HepG2 (cell line): ENCODE data around the gene KDM4B. TPM values are rescaled to one million over a fixed set of nuclear protein-coding genes. Genes with fewer than 3 reads are reported as not detected.

ENCODE experiments used
- ATAC-seq: fragments of 200-7000 bp; cut with Tn5 transposase; 3 replicates; pipeline ENCODE4 v1.9.1; 2020; ENCODE audit warnings: mild to moderate bottlenecking, moderate library complexity
- BruUV-seq: library from RNA; stranded (reverse); fragments of 400-500 nt; replicated peaks from 2 replicates; lab custom pipeline; 2021; lab: Mats Ljungman, UMichigan
- CTCF ChIA-PET: fragments of 300-600 bp; formaldehyde crosslinking; extraction: SDS; loops from one replicate; lab custom pipeline; 2021; ENCODE audit warnings: low total read pairs, inconsistent platforms, low intra/inter-chr PET ratio; lab: Yijun Ruan, JAX
- POLR2A ChIA-PET: fragments of 350-600 bp; sonication (Branson Sonifier 250); formaldehyde crosslinking; loops from one replicate; lab custom pipeline; 2020; ENCODE audit warnings: antibody characterized with exemption, inconsistent platforms; lab: Yijun Ruan, JAX
- DNase-seq: peaks from one replicate; pipeline ENCODE4 v3.0.0-alpha.2; 2015; ENCODE audit warnings: low spot score
- FAIRE-seq: peaks from 3 replicates; lab custom pipeline; 2011; peaks lifted over from hg19 to GRCh38; lab: Jason Lieb, UNC
- H2AFZ ChIP-seq: one replicate; pipeline ENCODE4 v1.6.1; 2011; ENCODE audit warnings: low read length, inconsistent platforms
- H3K27ac ChIP-seq: fragments of 300-600 bp; 3 replicates; pipeline ENCODE4 v1.8.0; 2011; ENCODE audit warnings: mixed run types, mild to moderate bottlenecking, mixed read lengths, low read length, inconsistent platforms; ENCODE audit not compliant: insufficient read depth; ENCODE audit errors: extremely low read length
- H3K27me3 ChIP-seq, 2 experiments: fragments of 200-600 bp in 1 of 2; 2 replicates in 1 of 2; 3 replicates in 1 of 2; pipeline versions ENCODE4 v1.6.0 to v1.8.0; 2011; ENCODE audit warnings: low read length in 2 of 2, mild to moderate bottlenecking in 2 of 2, moderate library complexity in 2 of 2, inconsistent platforms in 1 of 2; ENCODE audit not compliant: insufficient read depth in 2 of 2, control insufficient read depth in 1 of 2
- H3K36me3 ChIP-seq, 2 experiments: fragments of 200-600 bp in 1 of 2; replicated peaks in 1 of 2; 2 replicates in 1 of 2; 3 replicates in 1 of 2; pipeline versions ENCODE4 v1.5.1 to v1.8.0; 2011; ENCODE audit warnings: low read length in 2 of 2, inconsistent platforms in 1 of 2; ENCODE audit not compliant: insufficient read depth in 2 of 2, control insufficient read depth in 1 of 2
- H3K4me1 ChIP-seq: 2 replicates; pipeline ENCODE4 v1.5.1; 2012; ENCODE audit warnings: low read length, inconsistent platforms; ENCODE audit not compliant: insufficient read depth
- H3K4me2 ChIP-seq: 2 replicates; pipeline ENCODE4 v1.6.0; 2011; ENCODE audit warnings: low read depth, low read length, inconsistent platforms
- H3K4me3 ChIP-seq, 3 experiments: fragments of 200-600 bp in 1 of 3; sonication (generic), shearing (Covaris generic) in 1 of 3; replicated peaks in 1 of 3; 2 replicates each; pipeline ENCODE4 v1.5.1; 2011 to 2016; ENCODE audit warnings: low read length in 3 of 3, inconsistent platforms in 2 of 3, low read depth in 2 of 3, mild to moderate bottlenecking in 2 of 3, control low read depth in 1 of 3, mixed read lengths in 1 of 3; ENCODE audit not compliant: insufficient read depth in 1 of 3
- H3K79me2 ChIP-seq: one replicate; pipeline ENCODE4 v1.6.1; 2011; ENCODE audit warnings: low read length, inconsistent platforms; ENCODE audit not compliant: insufficient read depth
- H3K9ac ChIP-seq: 2 replicates; pipeline ENCODE4 v1.6.0; 2011; ENCODE audit warnings: mild to moderate bottlenecking, low read depth, low read length, inconsistent platforms; ENCODE audit not compliant: insufficient read depth
- H3K9me3 ChIP-seq: 2 replicates; pipeline ENCODE4 v1.5.1; 2012; ENCODE audit warnings: mild to moderate bottlenecking, low read length
- H4K20me1 ChIP-seq: 2 replicates; pipeline ENCODE4 v1.6.0; 2011; ENCODE audit warnings: inconsistent platforms, mild to moderate bottlenecking, low read length, moderate library complexity; ENCODE audit not compliant: insufficient read depth
- AGO1 ChIP-seq: fragments of 200-400 bp; formaldehyde crosslinking; IDR thresholded peaks from 2 replicates; pipeline ENCODE4 v1.6.1; 2017; ENCODE audit warnings: mild to moderate bottlenecking, low read depth, low read length, moderate library complexity; ENCODE audit not compliant: poor library complexity, severe bottlenecking
- AGO2 ChIP-seq: fragments of 200-400 bp; formaldehyde crosslinking; optimal IDR thresholded peaks from 2 replicates; pipeline ENCODE3; 2017; ENCODE audit warnings: mild to moderate bottlenecking, low read depth, low read length, moderate library complexity
- MED13 ChIP-seq: sonication (generic); formaldehyde crosslinking; IDR thresholded peaks from 2 replicates; pipeline ENCODE4 v1.5.0; 2020; ENCODE audit warnings: missing genetic modification reagents
- MLLT10 ChIP-seq: sonication (generic); formaldehyde crosslinking; IDR thresholded peaks from 2 replicates; pipeline ENCODE4 v1.4.0; 2020; ENCODE audit warnings: missing genetic modification reagents
- MLXIP ChIP-seq: sonication (generic); formaldehyde crosslinking; IDR thresholded peaks from 2 replicates; pipeline ENCODE4 v1.9.0; 2021; ENCODE audit warnings: missing genetic modification reagents, borderline replicate concordance
- SAFB2 ChIP-seq: sonication (generic); formaldehyde crosslinking; IDR thresholded peaks from 2 replicates; pipeline ENCODE4 v1.5.1; 2020; ENCODE audit warnings: missing genetic modification reagents, low read depth, mild to moderate bottlenecking, borderline replicate concordance
- SNAI1 ChIP-seq: sonication (generic); formaldehyde crosslinking; IDR thresholded peaks from 2 replicates; pipeline ENCODE4 v1.5.0; 2020; ENCODE audit warnings: mild to moderate bottlenecking, missing genetic modification reagents, borderline replicate concordance
- ZFP41 ChIP-seq: sonication (generic); formaldehyde crosslinking; IDR thresholded peaks from 2 replicates; pipeline ENCODE4 v1.4.0; 2020; ENCODE audit warnings: mild to moderate bottlenecking, missing genetic modification reagents, borderline replicate concordance
- ZFY ChIP-seq: sonication (generic); formaldehyde crosslinking; IDR thresholded peaks from 2 replicates; pipeline ENCODE4 v1.4.0; 2020; ENCODE audit warnings: missing genetic modification reagents
- ZNF101 ChIP-seq: sonication (generic); formaldehyde crosslinking; IDR thresholded peaks from 2 replicates; pipeline ENCODE4 v1.4.0; 2020; ENCODE audit warnings: mild to moderate bottlenecking, low read depth, missing genetic modification reagents, borderline replicate concordance
- ZNF124 ChIP-seq: sonication (generic); formaldehyde crosslinking; IDR thresholded peaks from 2 replicates; pipeline ENCODE4 v1.4.0; 2020; ENCODE audit warnings: missing genetic modification reagents
- ZNF34 ChIP-seq: sonication (generic); formaldehyde crosslinking; IDR thresholded peaks from 2 replicates; pipeline ENCODE4 v1.4.0; 2020; ENCODE audit warnings: mild to moderate bottlenecking, missing genetic modification reagents, borderline replicate concordance
- ZNF556 ChIP-seq: sonication (generic); formaldehyde crosslinking; IDR thresholded peaks from 2 replicates; pipeline ENCODE4 v1.4.0; 2020; ENCODE audit warnings: mild to moderate bottlenecking, missing genetic modification reagents, borderline replicate concordance
- ZNF678 ChIP-seq: sonication (generic); formaldehyde crosslinking; IDR thresholded peaks from 2 replicates; pipeline ENCODE4 v1.4.0; 2020; ENCODE audit warnings: mild to moderate bottlenecking, missing genetic modification reagents
- WGBS: methylation state at CpG from one replicate; pipeline ENCODE4 v1.1.6; 2017; ENCODE audit warnings: low lambda C conversion rate; 5-methylcytosine and 5-hydroxymethylcytosine counted together
- in situ Hi-C: cut with HindIII; loops from 2 replicates; pipeline ENCODE4 v1.10.0; 2017; ENCODE audit warnings: low pct_unique_long_range_greater_than_20kb; ENCODE audit not compliant: extremely low pct_ligation_motif_present
- intact Hi-C: fragments of 100-400 bp; cut with micrococcal nuclease; formaldehyde crosslinking; loops from one replicate; pipeline ENCODE4 v1.10.0; 2022; ENCODE audit not compliant: unreplicated experiment
- polyA plus RNA-seq, 8 experiments: library from polyadenylated mRNA; depleted of rRNA in 3 of 8; stranded (reverse) in 7 of 8; unstranded in 1 of 8; fragments of >200 nt; fragmentation: Illumina TruSeq in 4 of 8; extraction: Trizol in 4 of 8; gene quantifications; 2 replicates each; pipeline versions ENCODE4 v1.2.1 to v1.2.3, GENCODE V29; 2011 to 2016; ENCODE audit warnings: low read depth in 4 of 8, missing spikeins in 1 of 8, mixed read lengths in 1 of 8; ENCODE audit not compliant: insufficient read depth in 1 of 8
- total RNA-seq, 5 experiments: library from RNA; depleted of rRNA; stranded (reverse); fragments of >200 nt; fragmentation: Illumina TruSeq; extraction: Trizol; gene quantifications; 2 replicates each; pipeline ENCODE4 v1.2.3, GENCODE V29; 2016; ENCODE audit warnings: low read depth in 1 of 5

The KDM4B gene
- total and polyA plus RNA-seq, 2 of the 13 experiments (the other 11 are each of a cell fraction or from before 2014, with no cell fraction given): 4.9 to 14.6 TPM

DNA sequence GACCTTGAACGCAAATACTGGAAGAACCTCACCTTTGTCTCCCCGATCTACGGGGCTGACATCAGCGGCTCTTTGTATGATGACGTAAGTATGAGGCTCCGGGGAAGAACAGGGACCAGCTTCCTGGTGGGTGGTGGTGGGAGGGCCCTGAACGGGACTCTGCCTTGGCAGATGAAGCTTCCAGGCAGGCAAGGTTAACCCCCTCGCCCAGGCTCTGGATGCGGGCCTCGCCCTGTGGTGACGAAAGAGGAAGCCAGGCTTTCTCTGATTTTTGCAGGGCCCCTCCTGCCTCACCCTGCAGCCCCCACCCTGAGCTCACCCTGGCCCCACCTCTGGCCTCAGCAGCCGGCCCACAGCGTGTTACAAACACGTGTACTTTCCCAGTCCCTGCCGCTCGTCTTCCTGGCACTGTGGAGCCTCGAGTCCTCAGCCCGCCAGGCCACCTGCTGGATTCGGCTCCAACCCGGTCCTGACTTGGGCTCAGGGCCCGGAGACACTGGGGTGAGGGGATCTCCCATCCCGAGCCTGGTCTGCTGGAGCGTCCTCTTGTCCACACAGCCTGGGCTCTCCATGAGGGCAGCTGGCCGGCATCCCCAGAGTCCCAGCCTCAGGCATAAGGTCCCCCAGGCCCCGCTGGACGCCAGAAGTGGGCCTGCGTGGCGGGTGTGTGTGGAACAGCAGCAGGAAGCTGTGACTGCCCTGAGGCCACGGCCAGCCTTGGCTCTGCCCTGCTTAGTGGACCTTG, 72.4 kb downstream of the KDM4B start:
- 93% methylated on average over 22 of the region's 29 CpGs for WGBS
- Histone ChIP-seq H3K27ac (no peak overlapping the region), H3K4me2 (no peak overlapping the region), H3K36me3 (peaks cover 23 to 30% of the 10 kb centered on the region in 2 experiments; a peak in 4 of 5 replicates), H3K79me2 (no peaks in the 10 kb centered on the region), H4K20me1 (peaks cover 21% of the 10 kb centered on the region), H2AFZ (no peak overlapping the region)
- ChIA-PET POLR2A (no interaction called here), CTCF (no interaction called here)
- no peak for DNase-seq
- TF ChIP-seq MED13 (CRISPR knock-in tag): no peak
- TF ChIP-seq AGO2: peak; percentile 59
- TF ChIP-seq ZNF556 (CRISPR knock-in tag): no peak
- TF ChIP-seq, all 625 proteins: peak for 1
- Histone ChIP-seq H3K4me1 (peaks cover 16% of the 10 kb centered on the region), H3K9ac (no peak overlapping the region), H3K9me3 (no peaks in the 10 kb centered on the region), H3K4me3 (no peak overlapping the region), H3K27me3 (no peaks in the 10 kb centered on the region)
- FAIRE-seq (no peak), ATAC-seq (no peak)
- in situ Hi-C loops (no loop called here), intact Hi-C loops (no loop called here)
- no TSS peak for BruUV-seq

- CTCF ChIA-PET: no interaction called here
- in situ Hi-C loops: no loop called here
- Histone ChIP-seq H3K27ac (no peak overlapping the region), H2AFZ (no peak overlapping the region), H4K20me1 (peaks cover 26% of the 10 kb centered on the region), H3K79me2 (no peaks in the 10 kb centered on the region), H3K36me3 (peaks cover 23 to 30% of the 10 kb centered on the region in 2 experiments; a peak in 4 of 5 replicates), H3K4me1 (peaks cover 21% of the 10 kb centered on the region), H3K9me3 (no peaks in the 10 kb centered on the region), H3K4me3 (no peak overlapping the region), H3K4me2 (no peak overlapping the region), H3K9ac (no peak overlapping the region), H3K27me3 (no peaks in the 10 kb centered on the region)
- no TSS peak for BruUV-seq
- 97% methylated on average over 5 of the region's 11 CpGs for WGBS
- POLR2A ChIA-PET: no interaction called here
- no peak for FAIRE-seq
- DNase-seq: no peak
- no peak for ATAC-seq
- intact Hi-C loops: no loop called here
- TF ChIP-seq ZNF34 (CRISPR knock-in tag) (no peak), ZNF678 (CRISPR knock-in tag) (no peak), SAFB2 (CRISPR knock-in tag) (no peak), SNAI1 (CRISPR knock-in tag) (no peak), ZNF101 (CRISPR knock-in tag) (no peak), ZFP41 (no peak), AGO1 (no peak), MLXIP (no peak), ZFY (CRISPR knock-in tag) (no peak), ZNF124 (no peak), MLLT10 (CRISPR knock-in tag) (no peak)
Observed at GRCh38 chr19:5041913-5042187, 72.9 kb downstream of the KDM4B start.
